ENCODE results near the gene MAPKAP1. TPM values are rescaled to one million over a fixed set of nuclear protein-coding genes. Genes with fewer than 3 reads are reported as not detected.

The MAPKAP1 gene
- polyA plus RNA-seq, 1 donor from 2014 or later, result 57.5 TPM

DNA sequence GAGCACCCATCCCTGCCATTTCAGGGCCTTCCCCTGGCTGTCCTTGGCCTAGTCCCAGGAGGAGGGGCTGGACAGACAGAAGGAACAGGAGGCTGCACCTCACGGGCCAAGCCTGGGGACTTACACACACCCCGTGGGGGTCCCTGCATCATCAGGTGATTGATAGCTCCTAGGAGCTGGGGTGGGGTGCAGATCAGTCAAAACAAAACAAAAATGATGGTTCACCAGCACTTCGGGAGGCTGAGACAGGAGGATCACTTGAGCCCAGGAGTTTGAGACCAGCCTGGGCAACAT is 276.0 kb downstream of the MAPKAP1 start:
- TF ChIP-seq EP300 (conservative IDR thresholded peaks at IDR 0.05; ENCODE audit: poor library complexity, severe bottlenecking), result no peak
- no peak for TF ChIP-seq RAD21 (conservative IDR thresholded peaks at IDR 0.05)
- H3K9me3 ChIP-seq (ENCODE audit: low read length), result no peaks in the 10 kb centered on the region
- no peak overlapping the region for H3K9ac ChIP-seq (ENCODE audit: low read length)
- no peak overlapping the region for H2AFZ ChIP-seq (ENCODE audit: low read depth, low read length)
- H3K27ac ChIP-seq (ENCODE audit: low read length), result no peak overlapping the region
- H3K79me2 ChIP-seq (replicated peaks; ENCODE audit: insufficient read depth, low read length), result no peaks in the 10 kb centered on the region
- no peaks in the 10 kb centered on the region for H3K9me2 ChIP-seq (ENCODE audit: insufficient read depth, low read length)
- no peak overlapping the region for H3K4me2 ChIP-seq (ENCODE audit: low read length)
- no peak overlapping the region for H3K4me3 ChIP-seq (ENCODE audit: low read length)
- no peaks in the 10 kb centered on the region for H3K36me3 ChIP-seq (ENCODE audit: insufficient read depth, low read length)
- H4K20me1 ChIP-seq (ENCODE audit: insufficient read depth), result no peaks in the 10 kb centered on the region
- H3K27me3 ChIP-seq (ENCODE audit: insufficient read depth, low read depth, low read length), result no peaks in the 10 kb centered on the region
- H3F3A ChIP-seq (ENCODE audit: insufficient read depth, low read length, poor library complexity, severe bottlenecking), result no peaks in the 10 kb centered on the region

GRCh38 chr9:125430161-125431011 is 276.6 kb downstream of the MAPKAP1 start:
- Histone ChIP-seq H3K36me3 (ENCODE audit: insufficient read depth, low read length) (no peaks in the 10 kb centered on the region), H3F3A (ENCODE audit: insufficient read depth, low read length, poor library complexity, severe bottlenecking) (no peaks in the 10 kb centered on the region), H3K27me3 (ENCODE audit: insufficient read depth, low read depth, low read length) (no peaks in the 10 kb centered on the region), H3K4me3 (ENCODE audit: low read length) (no peak overlapping the region), H3K4me2 (ENCODE audit: low read length) (no peak overlapping the region), H3K79me2 (replicated peaks; ENCODE audit: insufficient read depth, low read length) (no peaks in the 10 kb centered on the region), H3K9ac (ENCODE audit: low read length) (no peak overlapping the region), H2AFZ (ENCODE audit: low read depth, low read length) (no peak overlapping the region), H3K9me3 (ENCODE audit: low read length) (no peaks in the 10 kb centered on the region), H4K20me1 (ENCODE audit: insufficient read depth) (no peaks in the 10 kb centered on the region), H3K9me2 (ENCODE audit: insufficient read depth, low read length) (no peaks in the 10 kb centered on the region), H3K27ac (ENCODE audit: low read length) (no peak overlapping the region)
- TF ChIP-seq REST (IDR thresholded peaks at IDR 0.05; ENCODE audit: borderline replicate concordance) (no peak), MXI1 (conservative IDR thresholded peaks at IDR 0.05; ENCODE audit: poor library complexity, severe bottlenecking) (no peak), CTCF (IDR thresholded peaks at IDR 0.05; ENCODE audit: poor library complexity, severe bottlenecking) (no peak), RAD21 (conservative IDR thresholded peaks at IDR 0.05) (no peak), POLR2AphosphoS5 (IDR thresholded peaks at IDR 0.05) (no peak), TAF1 (IDR thresholded peaks at IDR 0.05; ENCODE audit: low read depth) (no peak), SMC3 (conservative IDR thresholded peaks at IDR 0.05; ENCODE audit: poor library complexity) (no peak), EP300 (conservative IDR thresholded peaks at IDR 0.05; ENCODE audit: poor library complexity, severe bottlenecking) (no peak), EZH2 (IDR thresholded peaks at IDR 0.05; ENCODE audit: borderline replicate concordance, insufficient read depth, low read length, poor library complexity, severe bottlenecking) (no peak)
